HepG2 (cell line): Measurements from ENCODE around the gene METAP1D. TPM values are rescaled to one million over a fixed set of nuclear protein-coding genes. Genes with fewer than 3 reads are reported as not detected.

ENCODE experiments used
- CREB3 ChIP-seq: sonication (generic); formaldehyde crosslinking; IDR thresholded peaks from 2 replicates; pipeline ENCODE4 v1.5.0; 2020; ENCODE audit warnings: missing genetic modification reagents
- HCFC1 ChIP-seq: fragments of 150-350 bp; IDR thresholded peaks from 2 replicates; pipeline ENCODE4 v1.6.1; 2014; ENCODE audit warnings: low read depth, low read length
- KDM2A ChIP-seq: sonication (generic); formaldehyde crosslinking; IDR thresholded peaks from 2 replicates; pipeline ENCODE4 v1.4.0; 2020; ENCODE audit warnings: low read depth, missing genetic modification reagents, borderline replicate concordance
- KMT2B ChIP-seq: IDR thresholded peaks from 2 replicates; pipeline ENCODE4 v1.6.1; 2016; ENCODE audit warnings: missing genetic modification reagents, missing compliant biosample characterization
- MAFK ChIP-seq, 2 experiments: IDR thresholded peaks in 1 of 2; conservative IDR thresholded peaks in 1 of 2; 2 replicates each; pipeline ENCODE4 v1.6.1; 2011; ENCODE audit warnings: improper control_type of control experiment in 2 of 2, low read length in 2 of 2
- MED1 ChIP-seq: sonication (generic); formaldehyde crosslinking; IDR thresholded peaks from 2 replicates; pipeline ENCODE4 v1.4.0; 2020; ENCODE audit warnings: missing genetic modification reagents
- MED8 ChIP-seq: sonication (generic); formaldehyde crosslinking; IDR thresholded peaks from 2 replicates; pipeline ENCODE4 v1.8.1; 2023; ENCODE audit warnings: mild to moderate bottlenecking, missing genetic modification reagents; ENCODE audit not compliant: insufficient replicate concordance
- NFKB2 ChIP-seq: sonication (generic); formaldehyde crosslinking; IDR thresholded peaks from 2 replicates; pipeline ENCODE4 v1.4.0; 2020; ENCODE audit warnings: missing genetic modification reagents, borderline replicate concordance
- PHF21A ChIP-seq: sonication (generic); formaldehyde crosslinking; IDR thresholded peaks from 2 replicates; pipeline ENCODE4 v1.5.0; 2020; ENCODE audit warnings: mild to moderate bottlenecking, missing genetic modification reagents
- POGZ ChIP-seq: sonication (generic); formaldehyde crosslinking; IDR thresholded peaks from 2 replicates; pipeline ENCODE4 v1.4.0; 2020; ENCODE audit warnings: mild to moderate bottlenecking, missing genetic modification reagents
- RFX5 ChIP-seq: IDR thresholded peaks from 2 replicates; pipeline ENCODE4 v1.6.1; 2011; ENCODE audit warnings: low read depth, low read length, improper control_type of control experiment
- RFXAP ChIP-seq: sonication (generic); formaldehyde crosslinking; IDR thresholded peaks from 2 replicates; pipeline ENCODE4 v1.4.0; 2020; ENCODE audit warnings: missing genetic modification reagents, borderline replicate concordance
- SETDB1 ChIP-seq: sonication (generic); formaldehyde crosslinking; IDR thresholded peaks from 2 replicates; pipeline ENCODE4 v1.5.1; 2020; ENCODE audit warnings: missing genetic modification reagents, mild to moderate bottlenecking, borderline replicate concordance
- SP4 ChIP-seq: sonication (generic); formaldehyde crosslinking; IDR thresholded peaks from 2 replicates; pipeline ENCODE4 v1.8.1; 2023; ENCODE audit warnings: mild to moderate bottlenecking, missing genetic modification reagents
- TAF1 ChIP-seq: sonication (generic); formaldehyde crosslinking; IDR thresholded peaks from 2 replicates; pipeline ENCODE4 v1.4.0; 2020; ENCODE audit warnings: missing genetic modification reagents
- TSC22D2 ChIP-seq: sonication (generic); formaldehyde crosslinking; IDR thresholded peaks from 2 replicates; pipeline ENCODE4 v1.5.1; 2020; ENCODE audit warnings: missing genetic modification reagents, mild to moderate bottlenecking, borderline replicate concordance
- ZNF292 ChIP-seq: sonication (generic); formaldehyde crosslinking; IDR thresholded peaks from 2 replicates; pipeline ENCODE4 v1.8.1; 2022; ENCODE audit warnings: mild to moderate bottlenecking, low read depth, missing genetic modification reagents, borderline replicate concordance
- ZNF337 ChIP-seq: sonication (generic); formaldehyde crosslinking; IDR thresholded peaks from 2 replicates; pipeline ENCODE4 v1.5.1; 2020; ENCODE audit warnings: missing genetic modification reagents, low read depth, mild to moderate bottlenecking, borderline replicate concordance
- ZNF451 ChIP-seq: sonication (generic); formaldehyde crosslinking; IDR thresholded peaks from 2 replicates; pipeline ENCODE4 v1.5.0; 2020; ENCODE audit warnings: mild to moderate bottlenecking, missing genetic modification reagents
- ZNF660 ChIP-seq: sonication (generic); formaldehyde crosslinking; IDR thresholded peaks from 2 replicates; pipeline ENCODE4 v1.5.1; 2020; ENCODE audit warnings: mild to moderate bottlenecking, low read depth, missing genetic modification reagents, borderline replicate concordance
- ZSCAN30 ChIP-seq: sonication (generic); formaldehyde crosslinking; IDR thresholded peaks from 2 replicates; pipeline ENCODE4 v1.5.0; 2020; ENCODE audit warnings: mild to moderate bottlenecking, missing genetic modification reagents
- polyA plus RNA-seq, 8 experiments: library from polyadenylated mRNA; depleted of rRNA in 3 of 8; stranded (reverse) in 7 of 8; unstranded in 1 of 8; fragments of >200 nt; fragmentation: Illumina TruSeq in 4 of 8; extraction: Trizol in 4 of 8; gene quantifications; 2 replicates each; pipeline versions ENCODE4 v1.2.1 to v1.2.3, GENCODE V29; 2011 to 2016; ENCODE audit warnings: low read depth in 4 of 8, missing spikeins in 1 of 8, mixed read lengths in 1 of 8; ENCODE audit not compliant: insufficient read depth in 1 of 8
- total RNA-seq, 5 experiments: library from RNA; depleted of rRNA; stranded (reverse); fragments of >200 nt; fragmentation: Illumina TruSeq; extraction: Trizol; gene quantifications; 2 replicates each; pipeline ENCODE4 v1.2.3, GENCODE V29; 2016; ENCODE audit warnings: low read depth in 1 of 5
- TF ChIP-seq, protein P1 (sequence below): sonication (generic); formaldehyde crosslinking; IDR thresholded peaks from 2 replicates; pipeline ENCODE4 v1.5.1; 2020; ENCODE audit warnings: mild to moderate bottlenecking, missing genetic modification reagents, moderate library complexity
- TF ChIP-seq, protein P2 (sequence below): sonication (generic); formaldehyde crosslinking; IDR thresholded peaks from 2 replicates; pipeline ENCODE4 v1.5.0; 2020; ENCODE audit warnings: mild to moderate bottlenecking, low read depth, missing genetic modification reagents, borderline replicate concordance
- TF ChIP-seq, protein P3 (sequence below): sonication (generic); formaldehyde crosslinking; IDR thresholded peaks from 2 replicates; pipeline ENCODE4 v1.4.0; 2020; ENCODE audit warnings: missing genetic modification reagents, borderline replicate concordance

METAP1D gene
- total and polyA plus RNA-seq, 2 of the 13 experiments (the other 11 are each of a cell fraction or from before 2014, with no cell fraction given) = 14.7 to 21.6 TPM

DNA sequence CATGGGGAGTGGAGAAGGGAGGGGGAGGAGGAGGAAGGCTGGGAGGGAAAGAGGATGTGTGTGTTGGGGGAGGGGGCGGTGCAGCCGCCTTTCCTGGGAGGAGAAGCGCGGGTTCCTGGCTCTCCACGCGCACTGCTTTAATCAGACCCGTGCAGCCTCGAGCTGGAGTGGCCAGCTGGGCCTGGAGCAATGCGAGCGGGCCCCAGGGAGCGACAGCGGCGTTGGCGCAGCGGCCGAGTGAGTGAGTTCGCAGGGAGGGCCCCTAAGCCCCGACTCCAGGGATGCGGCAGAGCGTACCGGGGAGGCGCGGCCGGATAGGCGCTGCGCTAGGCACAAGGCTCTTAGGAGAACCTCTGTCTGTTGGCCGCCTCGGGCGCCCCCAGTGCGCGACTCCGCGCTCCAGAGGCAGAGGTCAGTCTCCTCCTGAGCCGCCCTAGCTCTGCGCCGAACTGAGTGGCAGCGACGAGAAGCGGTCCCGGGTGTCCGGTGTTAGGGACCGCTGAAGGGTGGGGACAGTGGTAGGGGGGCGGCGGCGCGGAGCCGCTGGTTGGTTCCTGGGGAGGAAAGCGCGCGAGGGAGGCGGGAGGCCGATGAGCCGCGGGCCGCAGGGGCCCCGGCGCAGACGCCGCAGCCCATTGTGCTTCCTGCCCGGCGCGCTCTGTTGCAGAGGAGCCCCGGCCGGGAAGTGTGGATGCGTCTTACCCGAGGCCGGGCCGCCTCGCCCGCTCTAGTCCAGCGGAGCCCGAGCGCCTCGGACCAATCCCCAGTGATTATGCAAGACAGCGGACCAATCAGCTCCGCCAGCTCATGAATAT, 85.1 kb downstream of the METAP1D start (continued):
- TF ChIP-seq, protein P1, sequence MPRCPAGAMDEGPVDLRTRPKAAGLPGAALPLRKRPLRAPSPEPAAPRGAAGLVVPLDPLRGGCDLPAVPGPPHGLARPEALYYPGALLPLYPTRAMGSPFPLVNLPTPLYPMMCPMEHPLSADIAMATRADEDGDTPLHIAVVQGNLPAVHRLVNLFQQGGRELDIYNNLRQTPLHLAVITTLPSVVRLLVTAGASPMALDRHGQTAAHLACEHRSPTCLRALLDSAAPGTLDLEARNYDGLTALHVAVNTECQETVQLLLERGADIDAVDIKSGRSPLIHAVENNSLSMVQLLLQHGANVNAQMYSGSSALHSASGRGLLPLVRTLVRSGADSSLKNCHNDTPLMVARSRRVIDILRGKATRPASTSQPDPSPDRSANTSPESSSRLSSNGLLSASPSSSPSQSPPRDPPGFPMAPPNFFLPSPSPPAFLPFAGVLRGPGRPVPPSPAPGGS (CRISPR knock-in tag) = no peak
- no peak for TF ChIP-seq ZSCAN30 (CRISPR knock-in tag)
- no peak for TF ChIP-seq TSC22D2 (CRISPR knock-in tag)
- TF ChIP-seq ZNF451 (CRISPR knock-in tag) = no peak
- TF ChIP-seq SP4 (CRISPR knock-in tag) = no peak
- no peak; the same call in 1 of the 2 replicates for TF ChIP-seq CREB3
- peak; percentile 53; the same call in 1 of the 2 replicates for TF ChIP-seq POGZ (CRISPR knock-in tag)
- TF ChIP-seq, protein P2, sequence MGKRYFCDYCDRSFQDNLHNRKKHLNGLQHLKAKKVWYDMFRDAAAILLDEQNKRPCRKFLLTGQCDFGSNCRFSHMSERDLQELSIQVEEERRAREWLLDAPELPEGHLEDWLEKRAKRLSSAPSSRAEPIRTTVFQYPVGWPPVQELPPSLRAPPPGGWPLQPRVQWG (CRISPR knock-in tag) = no peak
- peak; percentile 69; the same call in 1 of the 2 replicates for TF ChIP-seq ZNF292 (CRISPR knock-in tag)
- peak; percentile 32; the same call in 1 of the 2 replicates for TF ChIP-seq TAF1 (CRISPR knock-in tag)
- no peak; the same call in none of the 2 replicates for TF ChIP-seq KMT2B (CRISPR knock-in tag)
- TF ChIP-seq RFXAP (CRISPR knock-in tag) = 0 out of 2 replicates have a peak, but pooled peaks have one; percentile 45
- no peak for TF ChIP-seq MED8 (CRISPR knock-in tag)
- TF ChIP-seq RFX5 = no peak; the same call in 1 of the 2 replicates
- TF ChIP-seq MED1 (CRISPR knock-in tag) = no peak
- no peak; the same call in 1 of the 2 replicates for TF ChIP-seq NFKB2 (CRISPR knock-in tag)
- no peak for TF ChIP-seq MAFK (conservative IDR thresholded peaks at IDR 0.05 in 1 of 2, IDR thresholded peaks at IDR 0.05 in 1 of 2; ENCODE audit: low read length in 2 of 2)
- no peak for TF ChIP-seq ZNF337 (CRISPR knock-in tag)
- TF ChIP-seq, protein P3, sequence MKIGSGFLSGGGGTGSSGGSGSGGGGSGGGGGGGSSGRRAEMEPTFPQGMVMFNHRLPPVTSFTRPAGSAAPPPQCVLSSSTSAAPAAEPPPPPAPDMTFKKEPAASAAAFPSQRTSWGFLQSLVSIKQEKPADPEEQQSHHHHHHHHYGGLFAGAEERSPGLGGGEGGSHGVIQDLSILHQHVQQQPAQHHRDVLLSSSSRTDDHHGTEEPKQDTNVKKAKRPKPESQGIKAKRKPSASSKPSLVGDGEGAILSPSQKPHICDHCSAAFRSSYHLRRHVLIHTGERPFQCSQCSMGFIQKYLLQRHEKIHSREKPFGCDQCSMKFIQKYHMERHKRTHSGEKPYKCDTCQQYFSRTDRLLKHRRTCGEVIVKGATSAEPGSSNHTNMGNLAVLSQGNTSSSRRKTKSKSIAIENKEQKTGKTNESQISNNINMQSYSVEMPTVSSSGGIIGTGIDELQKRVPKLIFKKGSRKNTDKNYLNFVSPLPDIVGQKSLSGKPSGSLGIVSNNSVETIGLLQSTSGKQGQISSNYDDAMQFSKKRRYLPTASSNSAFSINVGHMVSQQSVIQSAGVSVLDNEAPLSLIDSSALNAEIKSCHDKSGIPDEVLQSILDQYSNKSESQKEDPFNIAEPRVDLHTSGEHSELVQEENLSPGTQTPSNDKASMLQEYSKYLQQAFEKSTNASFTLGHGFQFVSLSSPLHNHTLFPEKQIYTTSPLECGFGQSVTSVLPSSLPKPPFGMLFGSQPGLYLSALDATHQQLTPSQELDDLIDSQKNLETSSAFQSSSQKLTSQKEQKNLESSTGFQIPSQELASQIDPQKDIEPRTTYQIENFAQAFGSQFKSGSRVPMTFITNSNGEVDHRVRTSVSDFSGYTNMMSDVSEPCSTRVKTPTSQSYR = peak; percentile 51; the same call in 1 of the 2 replicates
- TF ChIP-seq PHF21A = peak; percentile 88
- TF ChIP-seq HCFC1 = no peak
- 0 out of 2 replicates have a peak, but pooled peaks have one; percentile 62 for TF ChIP-seq ZNF660 (CRISPR knock-in tag)
- no peak for TF ChIP-seq SETDB1 (CRISPR knock-in tag)
- TF ChIP-seq KDM2A (CRISPR knock-in tag) = peak; percentile 87
